ENCODE measurements around the gene PTPRE. TPM values are rescaled to one million over a fixed set of nuclear protein-coding genes. Genes with fewer than 3 reads are reported as not detected.

Gene PTPRE
- total and polyA plus RNA-seq, 8 donors, result 6.8 to 88.7 (median 9.3) TPM

DNA sequence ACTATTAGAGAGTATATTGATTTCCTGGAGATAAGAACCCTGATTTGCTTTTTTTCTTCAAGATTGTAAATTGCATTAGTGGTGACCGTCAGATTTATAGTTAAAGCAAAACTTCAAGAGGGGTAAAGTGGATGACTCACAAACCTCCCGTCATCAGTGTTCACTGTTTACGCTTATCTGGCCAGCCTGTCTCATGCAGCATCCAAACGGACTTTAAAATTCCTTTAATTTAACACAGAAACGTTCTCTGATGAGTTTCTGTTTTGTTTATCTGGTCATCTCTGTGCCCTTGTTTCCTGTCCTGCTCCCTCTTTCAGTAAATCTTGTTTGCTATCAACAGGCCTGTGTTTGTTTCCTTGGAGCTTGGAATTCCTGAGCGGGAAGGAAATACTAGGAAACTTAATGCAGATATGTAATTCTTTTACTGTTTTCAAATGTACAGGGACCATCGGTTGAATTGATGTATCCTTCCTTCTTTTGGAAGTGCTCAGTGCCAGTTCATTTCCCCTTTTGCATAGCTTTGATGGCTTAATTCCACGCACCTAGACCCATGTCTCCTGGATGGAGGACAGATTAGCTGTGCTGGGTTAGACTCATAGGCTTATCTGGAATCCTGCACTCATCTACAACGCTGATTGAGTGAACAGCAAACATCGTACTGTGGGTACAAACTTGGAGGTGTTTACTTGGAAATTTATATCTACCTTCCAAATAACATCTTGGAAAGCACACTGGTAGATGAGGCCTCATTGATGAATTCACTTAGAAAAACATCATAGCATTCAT, 21.3 kb downstream of the PTPRE start:
- intact Hi-C loops (cut with DNase I), result no loop called here
- Histone ChIP-seq H3K4me3 (no peak overlapping the region), H3K9me3 (no peaks in the 10 kb centered on the region), H3K27ac (peak overlapping the region; percentile 30 to 54), H3K4me1 (peaks cover 13 to 56% of the 10 kb centered on the region in 2 donors), H3K36me3 (peaks cover 0 to 7% of the 10 kb centered on the region in 2 donors), H3K27me3 (no peaks in the 10 kb centered on the region)
- DNase-seq (no peak), ATAC-seq (peak; percentile 64)
- TF ChIP-seq, protein P1, sequence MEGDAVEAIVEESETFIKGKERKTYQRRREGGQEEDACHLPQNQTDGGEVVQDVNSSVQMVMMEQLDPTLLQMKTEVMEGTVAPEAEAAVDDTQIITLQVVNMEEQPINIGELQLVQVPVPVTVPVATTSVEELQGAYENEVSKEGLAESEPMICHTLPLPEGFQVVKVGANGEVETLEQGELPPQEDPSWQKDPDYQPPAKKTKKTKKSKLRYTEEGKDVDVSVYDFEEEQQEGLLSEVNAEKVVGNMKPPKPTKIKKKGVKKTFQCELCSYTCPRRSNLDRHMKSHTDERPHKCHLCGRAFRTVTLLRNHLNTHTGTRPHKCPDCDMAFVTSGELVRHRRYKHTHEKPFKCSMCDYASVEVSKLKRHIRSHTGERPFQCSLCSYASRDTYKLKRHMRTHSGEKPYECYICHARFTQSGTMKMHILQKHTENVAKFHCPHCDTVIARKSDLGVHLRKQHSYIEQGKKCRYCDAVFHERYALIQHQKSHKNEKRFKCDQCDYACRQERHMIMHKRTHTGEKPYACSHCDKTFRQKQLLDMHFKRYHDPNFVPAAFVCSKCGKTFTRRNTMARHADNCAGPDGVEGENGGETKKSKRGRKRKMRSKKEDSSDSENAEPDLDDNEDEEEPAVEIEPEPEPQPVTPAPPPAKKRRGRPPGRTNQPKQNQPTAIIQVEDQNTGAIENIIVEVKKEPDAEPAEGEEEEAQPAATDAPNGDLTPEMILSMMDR (IDR thresholded peaks at IDR 0.05), result no peak

DNA sequence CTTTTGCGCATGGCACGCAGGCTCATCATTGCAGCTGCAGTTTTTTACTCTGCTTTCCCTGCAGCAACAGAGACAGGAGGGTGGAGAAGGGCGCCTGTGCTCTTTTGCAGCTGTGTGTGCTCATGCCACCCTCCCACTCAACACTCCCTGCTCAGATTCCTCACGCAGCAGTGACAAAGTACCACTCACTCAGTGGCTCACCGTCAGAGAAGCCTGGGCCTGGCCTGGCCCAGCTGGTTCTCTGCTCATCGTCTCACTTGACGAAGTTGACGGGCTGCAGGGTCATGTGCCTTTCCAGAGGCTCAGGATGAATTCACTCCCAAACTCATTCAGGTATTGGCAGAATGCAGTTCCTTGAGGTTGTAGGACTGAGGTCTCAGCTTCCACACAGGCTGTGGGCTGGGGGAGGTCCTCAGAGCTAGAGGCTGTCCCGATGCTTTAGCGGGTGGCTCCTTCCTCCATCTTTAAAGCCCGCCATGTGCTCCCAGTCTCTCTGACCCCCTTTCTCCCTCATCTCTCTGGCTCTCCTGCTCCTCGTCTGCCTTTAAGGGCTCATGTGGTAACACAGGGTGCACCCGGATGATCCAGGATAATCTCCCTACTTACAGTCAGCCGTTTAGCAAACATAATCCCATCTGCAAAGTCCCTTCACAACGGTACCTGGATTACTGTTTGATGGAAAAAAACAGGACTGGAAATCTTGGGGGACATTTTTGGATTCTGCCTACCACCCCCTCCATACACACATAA, 25.8 kb downstream of the PTPRE start:
- Histone ChIP-seq H3K9me3 (no peaks in the 10 kb centered on the region), H3K4me3 (no peak overlapping the region), H3K36me3 (peaks cover 0 to 24% of the 10 kb centered on the region in 2 donors), H3K27ac (no peak overlapping the region), H3K27me3 (no peaks in the 10 kb centered on the region), H3K4me1 (peaks cover 5 to 11% of the 10 kb centered on the region in 2 donors)
- ATAC-seq, result no peak
- intact Hi-C loops (cut with DNase I), result no loop called here
- TF ChIP-seq, protein P1 (IDR thresholded peaks at IDR 0.05), result no peak
- DNase-seq, result no peak

DNA sequence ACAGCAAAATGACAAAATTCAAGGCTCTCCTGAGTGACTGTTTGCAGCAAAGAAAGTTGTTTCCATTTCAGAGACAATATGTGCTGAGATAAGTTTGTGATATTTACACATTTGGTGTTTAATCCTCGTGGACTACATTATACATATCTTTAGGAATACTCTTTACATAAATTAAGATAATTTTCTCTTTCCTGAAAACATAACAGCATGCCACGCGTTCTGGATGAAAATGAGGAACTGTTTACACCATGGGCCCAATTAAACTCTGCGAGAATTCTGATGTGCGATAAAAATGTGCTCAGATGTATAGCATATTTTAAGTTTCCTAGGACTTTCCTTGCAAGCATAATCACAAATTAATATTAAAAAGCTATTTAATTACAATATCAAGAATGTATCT, 26.4 kb downstream of the PTPRE start:
- Histone ChIP-seq H3K4me3 (no peak overlapping the region), H3K9me3 (no peaks in the 10 kb centered on the region), H3K27me3 (no peaks in the 10 kb centered on the region), H3K27ac (no peak overlapping the region), H3K4me1 (peaks cover 2 to 5% of the 10 kb centered on the region in 2 donors), H3K36me3 (peaks cover 0 to 24% of the 10 kb centered on the region in 2 donors)
- DNase-seq (no peak), ATAC-seq (no peak)
- TF ChIP-seq, protein P1 (IDR thresholded peaks at IDR 0.05), result no peak
- intact Hi-C loops (cut with DNase I), result no loop called here

DNA sequence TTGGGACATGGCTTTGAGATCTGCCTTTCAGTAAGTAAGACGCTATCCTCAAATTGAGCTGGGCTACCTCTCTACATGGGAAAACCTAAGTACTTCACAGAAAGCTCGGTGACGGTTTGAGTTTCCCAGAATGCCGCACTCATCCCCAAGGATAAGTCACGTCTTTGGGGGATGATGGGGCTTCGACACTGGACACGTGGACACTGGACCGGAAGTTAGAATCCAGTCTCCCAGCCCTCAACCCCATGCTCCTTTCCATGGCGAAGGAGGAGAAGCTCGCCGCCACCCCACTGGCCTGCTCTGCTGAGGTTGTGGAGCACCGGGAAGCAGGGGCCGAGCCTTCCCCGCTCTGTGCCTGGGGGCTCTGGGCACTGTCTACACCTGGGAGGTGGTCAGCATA, 27.5 kb downstream of the PTPRE start:
- ATAC-seq, result no peak
- Histone ChIP-seq H3K27ac (no peak overlapping the region), H3K9me3 (no peaks in the 10 kb centered on the region), H3K36me3 (peaks cover 0 to 24% of the 10 kb centered on the region in 2 donors), H3K27me3 (no peaks in the 10 kb centered on the region), H3K4me3 (no peak overlapping the region), H3K4me1 (no peaks in the 10 kb centered on the region)
- DNase-seq, result no peak
- TF ChIP-seq, protein P1 (IDR thresholded peaks at IDR 0.05), result no peak
- intact Hi-C loops (cut with DNase I), result no loop called here

DNA sequence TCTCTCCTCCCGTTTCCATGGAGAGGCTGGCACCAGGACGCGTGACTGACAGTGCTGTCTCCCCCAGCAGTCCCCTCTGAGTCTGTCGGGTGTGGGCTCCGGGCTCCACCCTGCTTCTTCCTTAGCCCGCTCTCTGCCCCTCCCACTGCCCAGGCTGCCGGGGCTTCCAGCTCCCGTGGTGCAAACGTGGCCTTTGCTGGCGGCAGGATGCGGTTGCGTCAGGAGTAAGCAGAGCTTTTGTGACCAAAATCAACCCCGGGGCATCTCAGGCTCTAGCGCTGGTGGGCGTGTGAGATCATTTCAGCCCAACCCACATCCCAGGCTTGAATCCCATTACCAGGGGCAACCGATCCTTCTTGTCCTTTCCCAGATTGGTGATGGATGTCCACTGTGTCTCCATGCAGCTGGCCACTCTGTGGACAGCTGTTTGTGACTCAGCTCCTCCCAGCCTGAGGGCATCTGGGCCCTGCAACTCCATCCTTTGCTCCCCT, 28.2 kb downstream of the PTPRE start:
- no peak overlapping the region for H3K27ac ChIP-seq
- H3K4me1 ChIP-seq, result no peaks in the 10 kb centered on the region
- peaks cover 0 to 24% of the 10 kb centered on the region in 2 donors for H3K36me3 ChIP-seq
- H3K4me3 ChIP-seq, result no peak overlapping the region
- no peaks in the 10 kb centered on the region for H3K9me3 ChIP-seq
- DNase-seq (no peak), ATAC-seq (no peak)
- TF ChIP-seq, protein P1 (IDR thresholded peaks at IDR 0.05), result no peak
- H3K27me3 ChIP-seq, result no peaks in the 10 kb centered on the region
- intact Hi-C loops (cut with DNase I), result no loop called here
